ENCODE data around the gene SLC45A1. TPM values are rescaled to one million over a fixed set of nuclear protein-coding genes. Genes with fewer than 3 reads are reported as not detected.

The SLC45A1 gene
- total RNA-seq, 1 donor from 2014 or later = 13.8 TPM

DNA sequence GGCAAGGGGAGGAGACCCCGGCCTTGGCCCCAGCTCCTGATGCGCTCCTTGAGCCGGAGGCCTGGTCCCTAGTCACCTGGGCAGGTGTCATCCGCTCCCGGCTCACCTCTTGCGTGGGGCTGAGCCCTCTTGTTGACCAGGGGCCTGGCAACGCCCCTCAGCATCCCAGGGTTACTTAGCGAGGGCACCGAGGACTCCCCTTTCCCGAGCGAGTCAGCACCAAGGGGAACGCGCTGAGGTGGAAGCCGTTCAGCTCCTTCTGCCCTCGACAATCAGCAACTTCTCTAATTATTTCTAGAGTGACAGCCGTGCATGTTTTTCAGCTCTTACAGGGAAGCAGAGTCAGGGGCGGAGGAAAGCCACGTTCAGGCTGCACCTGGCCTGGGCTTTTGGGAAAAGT lies 522 bp downstream of the SLC45A1 start:
- peak overlapping the region; percentile 67 to 72 for H3K4me3 ChIP-seq
- DNase-seq (ENCODE audit: extremely low spot score in 2 of 2) = no peak
- peak overlapping the region; percentile 38 for H3K27ac ChIP-seq
- no peaks in the 10 kb centered on the region for H3K27me3 ChIP-seq
- H3K9me3 ChIP-seq = no peaks in the 10 kb centered on the region
- H3K4me1 ChIP-seq = peaks cover 13% of the 10 kb centered on the region
- no peaks in the 10 kb centered on the region for H3K36me3 ChIP-seq
- intact Hi-C loops (cut with DNase I) = loop anchor here (5.0 to 10.0 kb wide), 2 partner anchors 291 to 334 kb away; partner anchors contain the start of gene ERRFI1
- TF ChIP-seq POLR2AphosphoS5 (IDR thresholded peaks at IDR 0.05; ENCODE audit: insufficient read depth in 1 of 2, low read depth in 1 of 2) (peak in 1 of 2 donors; percentile 40), POLR2A (IDR thresholded peaks at IDR 0.05) (no peak)
- TF ChIP-seq, protein P1, sequence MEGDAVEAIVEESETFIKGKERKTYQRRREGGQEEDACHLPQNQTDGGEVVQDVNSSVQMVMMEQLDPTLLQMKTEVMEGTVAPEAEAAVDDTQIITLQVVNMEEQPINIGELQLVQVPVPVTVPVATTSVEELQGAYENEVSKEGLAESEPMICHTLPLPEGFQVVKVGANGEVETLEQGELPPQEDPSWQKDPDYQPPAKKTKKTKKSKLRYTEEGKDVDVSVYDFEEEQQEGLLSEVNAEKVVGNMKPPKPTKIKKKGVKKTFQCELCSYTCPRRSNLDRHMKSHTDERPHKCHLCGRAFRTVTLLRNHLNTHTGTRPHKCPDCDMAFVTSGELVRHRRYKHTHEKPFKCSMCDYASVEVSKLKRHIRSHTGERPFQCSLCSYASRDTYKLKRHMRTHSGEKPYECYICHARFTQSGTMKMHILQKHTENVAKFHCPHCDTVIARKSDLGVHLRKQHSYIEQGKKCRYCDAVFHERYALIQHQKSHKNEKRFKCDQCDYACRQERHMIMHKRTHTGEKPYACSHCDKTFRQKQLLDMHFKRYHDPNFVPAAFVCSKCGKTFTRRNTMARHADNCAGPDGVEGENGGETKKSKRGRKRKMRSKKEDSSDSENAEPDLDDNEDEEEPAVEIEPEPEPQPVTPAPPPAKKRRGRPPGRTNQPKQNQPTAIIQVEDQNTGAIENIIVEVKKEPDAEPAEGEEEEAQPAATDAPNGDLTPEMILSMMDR (IDR thresholded peaks at IDR 0.05) = no peak

DNA sequence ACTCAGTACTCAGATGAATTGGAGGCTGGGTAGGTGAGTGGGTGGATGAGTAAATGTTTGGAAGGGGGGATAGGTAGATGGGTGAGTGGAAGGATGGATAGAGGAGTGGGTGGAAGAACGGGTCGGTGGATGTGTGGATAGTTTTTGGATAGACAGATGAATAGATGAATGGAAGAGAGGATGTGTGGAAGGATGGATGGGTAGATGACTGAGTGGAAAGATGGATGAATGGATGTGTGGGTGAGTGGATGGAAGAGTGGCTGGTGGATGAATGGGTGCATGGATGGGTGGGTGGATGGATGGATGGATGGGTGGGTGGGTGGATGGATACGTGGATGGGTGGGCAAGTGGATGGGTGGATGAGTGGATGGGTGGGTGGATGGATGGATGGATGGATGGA lies 3.7 kb downstream of the SLC45A1 start:
- intact Hi-C loops (cut with DNase I) = no loop called here
- H3K4me1 ChIP-seq = peaks cover 13% of the 10 kb centered on the region
- no peaks in the 10 kb centered on the region for H3K9me3 ChIP-seq
- H3K36me3 ChIP-seq = no peaks in the 10 kb centered on the region
- no peak overlapping the region for H3K4me3 ChIP-seq
- H3K27me3 ChIP-seq = no peaks in the 10 kb centered on the region
- no peak for TF ChIP-seq POLR2A (IDR thresholded peaks at IDR 0.05)
- DNase-seq (ENCODE audit: extremely low spot score in 2 of 2) = no peak
- no peak overlapping the region for H3K27ac ChIP-seq

DNA sequence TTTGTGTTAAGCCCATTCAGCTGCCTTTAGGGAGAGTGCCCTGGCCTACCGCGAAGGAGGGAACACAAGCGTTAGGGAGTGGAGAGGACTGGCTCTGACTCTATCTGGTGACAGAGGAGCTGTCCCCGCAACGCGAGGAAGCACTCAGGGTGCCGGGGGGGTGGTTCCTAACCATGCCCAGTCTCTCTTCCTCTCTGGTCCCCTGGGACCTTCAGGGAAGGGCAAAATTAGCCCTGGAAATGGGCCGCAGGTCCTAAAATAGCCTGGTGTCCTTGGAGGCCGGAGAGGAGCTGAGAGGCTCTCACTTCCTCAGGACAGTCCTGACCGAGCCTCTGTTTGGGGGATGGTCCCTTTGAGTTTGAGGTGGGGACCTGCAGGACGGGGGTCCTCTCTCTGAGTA lies 5.8 kb downstream of the SLC45A1 start:
- DNase-seq (ENCODE audit: extremely low spot score in 2 of 2) = no peak
- Histone ChIP-seq H3K36me3 (no peaks in the 10 kb centered on the region), H3K27ac (no peak overlapping the region), H3K9me3 (no peaks in the 10 kb centered on the region), H3K4me1 (peaks cover under 1% of the 10 kb centered on the region), H3K4me3 (no peak overlapping the region), H3K27me3 (no peaks in the 10 kb centered on the region)
- intact Hi-C loops (cut with DNase I) = no loop called here
- TF ChIP-seq POLR2A (IDR thresholded peaks at IDR 0.05) (no peak), POLR2AphosphoS5 (IDR thresholded peaks at IDR 0.05; ENCODE audit: insufficient read depth in 1 of 2, low read depth in 1 of 2) (no peak)
- TF ChIP-seq, protein P1 (IDR thresholded peaks at IDR 0.05) = no peak

DNA sequence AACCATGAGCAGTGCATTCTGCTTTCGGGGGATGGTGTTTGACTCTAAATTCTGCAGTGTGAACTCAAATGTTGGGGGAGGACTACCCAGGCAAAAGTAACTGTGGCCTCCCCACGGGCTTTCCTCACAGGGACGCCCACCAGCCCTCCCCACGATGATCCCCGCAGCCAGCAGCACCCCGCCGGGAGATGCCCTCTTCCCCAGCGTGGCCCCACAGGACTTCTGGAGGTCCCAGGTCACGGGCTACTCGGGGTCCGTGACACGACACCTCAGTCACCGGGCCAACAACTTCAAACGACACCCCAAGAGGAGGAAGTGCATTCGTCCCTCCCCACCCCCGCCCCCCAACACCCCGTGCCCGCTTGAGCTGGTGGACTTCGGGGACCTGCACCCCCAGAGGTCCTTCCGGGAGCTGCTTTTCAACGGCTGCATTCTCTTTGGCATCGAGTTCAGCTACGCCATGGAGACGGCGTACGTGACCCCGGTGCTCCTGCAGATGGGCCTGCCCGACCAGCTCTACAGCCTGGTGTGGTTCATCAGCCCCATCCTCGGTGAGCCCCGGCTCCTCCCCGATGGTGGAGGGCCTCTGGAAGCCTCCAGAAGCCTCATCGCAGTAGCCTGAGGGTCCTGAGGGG lies 6.4 kb downstream of the SLC45A1 start:
- no peaks in the 10 kb centered on the region for H3K27me3 ChIP-seq
- TF ChIP-seq, protein P1 (IDR thresholded peaks at IDR 0.05) = no peak
- TF ChIP-seq POLR2AphosphoS5 (IDR thresholded peaks at IDR 0.05; ENCODE audit: insufficient read depth in 1 of 2, low read depth in 1 of 2) (no peak), POLR2A (IDR thresholded peaks at IDR 0.05) (no peak)
- no peaks in the 10 kb centered on the region for H3K4me1 ChIP-seq
- no peaks in the 10 kb centered on the region for H3K36me3 ChIP-seq
- DNase-seq (ENCODE audit: extremely low spot score in 2 of 2) = no peak
- intact Hi-C loops (cut with DNase I) = no loop called here
- H3K4me3 ChIP-seq = no peak overlapping the region
- no peak overlapping the region for H3K27ac ChIP-seq
- H3K9me3 ChIP-seq = no peaks in the 10 kb centered on the region

DNA sequence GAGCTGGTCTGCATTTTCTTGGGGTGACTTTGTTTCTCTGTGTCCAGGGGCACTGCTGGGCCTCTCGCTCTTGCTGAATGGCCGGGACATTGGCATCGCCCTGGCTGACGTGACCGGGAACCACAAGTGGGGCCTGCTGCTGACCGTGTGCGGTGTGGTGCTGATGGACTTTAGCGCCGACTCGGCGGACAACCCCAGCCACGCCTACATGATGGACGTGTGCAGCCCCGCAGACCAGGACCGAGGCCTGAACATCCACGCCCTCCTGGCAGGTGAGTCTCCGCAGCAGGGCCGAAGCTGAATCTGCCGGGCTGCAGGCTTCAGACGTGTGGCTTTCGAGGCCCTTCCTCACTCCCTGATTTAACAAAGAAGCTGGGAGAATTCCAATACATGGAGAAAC lies 7.9 kb downstream of the SLC45A1 start:
- Histone ChIP-seq H3K27me3 (no peaks in the 10 kb centered on the region), H3K36me3 (no peaks in the 10 kb centered on the region), H3K4me3 (no peak overlapping the region), H3K27ac (no peak overlapping the region), H3K9me3 (no peaks in the 10 kb centered on the region), H3K4me1 (no peaks in the 10 kb centered on the region)
- no peak for DNase-seq (ENCODE audit: extremely low spot score in 2 of 2)
- intact Hi-C loops (cut with DNase I) = no loop called here
- no peak for TF ChIP-seq POLR2A (IDR thresholded peaks at IDR 0.05)
- no peak for TF ChIP-seq POLR2AphosphoS5 (IDR thresholded peaks at IDR 0.05; ENCODE audit: insufficient read depth in 1 of 2, low read depth in 1 of 2)
- TF ChIP-seq, protein P1 (IDR thresholded peaks at IDR 0.05) = no peak

Measured in vagina (tissue), 2 donors.